Astrocyte (in vitro differentiated cells and primary cell): ENCODE results near the gene ZFPM1.
"Not testable (repeated sequence)": the region's sequence is repeated elsewhere in the genome, so short reads cannot be mapped to it uniquely, and the experiment has no call there.

Experiments used
- EZH2 ChIP-seq: IDR thresholded peaks from 2 replicates; pipeline ENCODE4 v1.6.1; 2012; ENCODE audit warnings: mild to moderate bottlenecking, low read length, inconsistent platforms; ENCODE audit not compliant: insufficient read depth
- TF ChIP-seq, protein P1 (sequence below): IDR thresholded peaks from 2 replicates; pipeline ENCODE4 v1.5.1; 2011; ENCODE audit warnings: low read depth, mild to moderate bottlenecking, inconsistent platforms, low read length, moderate library complexity; ENCODE audit not compliant: insufficient read depth

GRCh38 chr16:88470396-88470680 is 17.3 kb downstream of the ZFPM1 start:
- TF ChIP-seq, protein P1, sequence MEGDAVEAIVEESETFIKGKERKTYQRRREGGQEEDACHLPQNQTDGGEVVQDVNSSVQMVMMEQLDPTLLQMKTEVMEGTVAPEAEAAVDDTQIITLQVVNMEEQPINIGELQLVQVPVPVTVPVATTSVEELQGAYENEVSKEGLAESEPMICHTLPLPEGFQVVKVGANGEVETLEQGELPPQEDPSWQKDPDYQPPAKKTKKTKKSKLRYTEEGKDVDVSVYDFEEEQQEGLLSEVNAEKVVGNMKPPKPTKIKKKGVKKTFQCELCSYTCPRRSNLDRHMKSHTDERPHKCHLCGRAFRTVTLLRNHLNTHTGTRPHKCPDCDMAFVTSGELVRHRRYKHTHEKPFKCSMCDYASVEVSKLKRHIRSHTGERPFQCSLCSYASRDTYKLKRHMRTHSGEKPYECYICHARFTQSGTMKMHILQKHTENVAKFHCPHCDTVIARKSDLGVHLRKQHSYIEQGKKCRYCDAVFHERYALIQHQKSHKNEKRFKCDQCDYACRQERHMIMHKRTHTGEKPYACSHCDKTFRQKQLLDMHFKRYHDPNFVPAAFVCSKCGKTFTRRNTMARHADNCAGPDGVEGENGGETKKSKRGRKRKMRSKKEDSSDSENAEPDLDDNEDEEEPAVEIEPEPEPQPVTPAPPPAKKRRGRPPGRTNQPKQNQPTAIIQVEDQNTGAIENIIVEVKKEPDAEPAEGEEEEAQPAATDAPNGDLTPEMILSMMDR: not testable (repeated sequence)
- not testable (repeated sequence) for TF ChIP-seq EZH2
